ENCODE measurements around the gene GPR31.
"Not testable (repeated sequence)": the region's sequence is repeated elsewhere in the genome, so short reads cannot be mapped to it uniquely, and the experiment has no call there.

GRCh38 chr6:167180086-167180485 is 22.3 kb upstream of the GPR31 start:
- not testable (repeated sequence) for TF ChIP-seq BHLHE40 (IDR thresholded peaks at IDR 0.05; ENCODE audit: borderline replicate concordance); NFRKB (IDR thresholded peaks at IDR 0.05); SUZ12 (IDR thresholded peaks at IDR 0.05); HDGF (IDR thresholded peaks at IDR 0.05; ENCODE audit: borderline replicate concordance); FOXA1 (IDR thresholded peaks at IDR 0.05); TARDBP (IDR thresholded peaks at IDR 0.05); FOXK2 (IDR thresholded peaks at IDR 0.05); ZNF384 (IDR thresholded peaks at IDR 0.05); ELF4 (IDR thresholded peaks at IDR 0.05); FOXM1 (IDR thresholded peaks at IDR 0.05; ENCODE audit: borderline replicate concordance); SP1 (IDR thresholded peaks at IDR 0.05); PKNOX1 (IDR thresholded peaks at IDR 0.05); L3MBTL2 (conservative IDR thresholded peaks at IDR 0.05)

Data from HEK293T (cell line).